Renal cortex interstitium (tissue), 11 donors: ENCODE measurements around the gene UTS2R. TPM values are rescaled to one million over a fixed set of nuclear protein-coding genes. Genes with fewer than 3 reads are reported as not detected.
"Not testable (repeated sequence)": the region's sequence is repeated elsewhere in the genome, so short reads cannot be mapped to it uniquely, and the experiment has no call there.

Experiments
- DNase-seq, 11 donors: peaks; one replicate each; pipeline ENCODE4 v3.0.0-alpha.2; 2013; ENCODE audit warnings: low read depth in 9 of 11, low spot score in 4 of 11; ENCODE audit errors: extremely low read depth in 1 of 11
- polyA plus RNA-seq, 3 donors: library from polyadenylated mRNA; unstranded; fragments of 120-200 nt; gene quantifications; one replicate each; pipeline ENCODE4 v1.2.1, GENCODE V29; 2013; ENCODE audit not compliant: insufficient read length in 3 of 3

Gene UTS2R
- polyA plus RNA-seq, 3 donors, result 0.70 to 0.73 TPM; not detected in 1

GRCh38 chr17:82332669-82333278, 38.8 kb upstream of the UTS2R start:
- no peak for DNase-seq

- DNase-seq, result no peak
Observed at GRCh38 chr17:82333279-82334171, 38.0 kb upstream of the UTS2R start, which contains the start of gene SECTM1. SECTM1 (minus strand) TSS chr17:82333766; CDS start chr17:82327240, 6,526 bp downstream.

GRCh38 chr17:82334204-82334621, 37.4 kb upstream of the UTS2R start:
- DNase-seq, result no peak

GRCh38 chr17:82334622-82335394, 36.8 kb upstream of the UTS2R start:
- no peak for DNase-seq

- no peak for DNase-seq
Observed at GRCh38 chr17:82338858-82339633, 32.5 kb upstream of the UTS2R start.

- DNase-seq, result no peak
Observed at GRCh38 chr17:82339634-82340580, 31.7 kb upstream of the UTS2R start.

GRCh38 chr17:82342361-82343079, 29.0 kb upstream of the UTS2R start:
- DNase-seq, result no peak

- DNase-seq, result no peak
Observed at GRCh38 chr17:82343560-82343959, 28.0 kb upstream of the UTS2R start.

- no peak for DNase-seq
Observed at GRCh38 chr17:82344175-82344907, 27.2 kb upstream of the UTS2R start.

GRCh38 chr17:82345151-82345976, 26.2 kb upstream of the UTS2R start:
- DNase-seq, result no peak

GRCh38 chr17:82346342-82347300, 24.9 kb upstream of the UTS2R start:
- DNase-seq, result no peak

GRCh38 chr17:82347994-82348393, 23.6 kb upstream of the UTS2R start:
- DNase-seq, result not testable (repeated sequence)

- no peak for DNase-seq
Observed at GRCh38 chr17:82348434-82348833, 23.1 kb upstream of the UTS2R start.

- no peak for DNase-seq
Observed at GRCh38 chr17:82348866-82349265, 22.7 kb upstream of the UTS2R start.

- no peak for DNase-seq
Observed at GRCh38 chr17:82349287-82349701, 22.3 kb upstream of the UTS2R start.
